IMR-90 (cell line): ENCODE results near the gene TMEM209.

ENCODE experiments used
- CEBPB ChIP-seq: IDR thresholded peaks from 2 replicates; pipeline ENCODE4 v1.6.1; 2012; ENCODE audit warnings: low read depth, low read length, improper control_type of control experiment
- POLR2A ChIP-seq: IDR thresholded peaks from 2 replicates; pipeline ENCODE4 v1.6.1; 2012; ENCODE audit warnings: mild to moderate bottlenecking, low read depth, low read length
- TF ChIP-seq, protein P1 (sequence below): conservative IDR thresholded peaks from 2 replicates; pipeline ENCODE4 v1.5.1; 2012; ENCODE audit warnings: mild to moderate bottlenecking, low read depth, low read length, improper control_type of control experiment

DNA sequence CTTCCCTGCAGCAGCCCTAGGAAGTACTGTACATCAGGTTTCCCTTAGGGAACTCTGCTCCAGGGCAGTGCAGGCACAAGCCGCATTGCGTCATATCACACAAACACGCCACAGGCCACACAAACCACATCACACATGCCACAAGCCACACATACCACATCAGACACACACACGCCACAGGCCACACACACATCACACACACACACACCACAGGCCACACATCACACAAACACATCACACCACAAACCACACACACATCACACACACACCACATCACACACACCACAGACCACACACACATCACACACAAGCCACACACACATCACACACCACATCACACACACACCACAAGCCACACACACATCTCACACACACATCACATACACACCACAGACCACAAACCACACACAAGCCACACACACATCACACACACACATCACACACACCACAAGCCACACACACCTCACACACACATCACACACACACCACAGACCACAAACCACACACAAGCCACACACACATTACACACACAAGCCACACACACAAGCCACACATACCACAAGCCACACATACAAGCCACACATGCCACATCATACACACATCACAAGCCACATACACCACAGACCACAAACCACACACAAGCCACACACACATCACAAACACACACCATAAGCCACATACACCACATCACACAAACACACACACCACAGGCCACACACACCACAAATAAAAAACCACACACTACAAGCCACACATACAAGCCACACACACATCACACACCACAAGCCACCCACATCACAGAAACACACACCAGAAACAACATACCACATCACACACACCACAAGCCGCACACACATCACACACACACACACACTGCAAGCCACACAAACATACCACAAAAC lies 53.4 kb downstream of the TMEM209 start:
- TF ChIP-seq POLR2A: no peak
- TF ChIP-seq, protein P1, sequence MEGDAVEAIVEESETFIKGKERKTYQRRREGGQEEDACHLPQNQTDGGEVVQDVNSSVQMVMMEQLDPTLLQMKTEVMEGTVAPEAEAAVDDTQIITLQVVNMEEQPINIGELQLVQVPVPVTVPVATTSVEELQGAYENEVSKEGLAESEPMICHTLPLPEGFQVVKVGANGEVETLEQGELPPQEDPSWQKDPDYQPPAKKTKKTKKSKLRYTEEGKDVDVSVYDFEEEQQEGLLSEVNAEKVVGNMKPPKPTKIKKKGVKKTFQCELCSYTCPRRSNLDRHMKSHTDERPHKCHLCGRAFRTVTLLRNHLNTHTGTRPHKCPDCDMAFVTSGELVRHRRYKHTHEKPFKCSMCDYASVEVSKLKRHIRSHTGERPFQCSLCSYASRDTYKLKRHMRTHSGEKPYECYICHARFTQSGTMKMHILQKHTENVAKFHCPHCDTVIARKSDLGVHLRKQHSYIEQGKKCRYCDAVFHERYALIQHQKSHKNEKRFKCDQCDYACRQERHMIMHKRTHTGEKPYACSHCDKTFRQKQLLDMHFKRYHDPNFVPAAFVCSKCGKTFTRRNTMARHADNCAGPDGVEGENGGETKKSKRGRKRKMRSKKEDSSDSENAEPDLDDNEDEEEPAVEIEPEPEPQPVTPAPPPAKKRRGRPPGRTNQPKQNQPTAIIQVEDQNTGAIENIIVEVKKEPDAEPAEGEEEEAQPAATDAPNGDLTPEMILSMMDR: no peak
- peak; percentile 89 for TF ChIP-seq CEBPB
